NCI-H1048 (cell line): ENCODE measurements around the gene USP37.

Experiments
- DNase-seq: peaks from one replicate; lab custom pipeline; 2025; lab: John Stamatoyannopoulos, UW

The USP37 gene

GRCh38 chr2:218401890-218402289, 166.3 kb downstream of the USP37 start:
- DNase-seq = no peak

GRCh38 chr2:218400930-218401881, 166.9 kb downstream of the USP37 start:
- no peak for DNase-seq
